ENCODE measurements around the gene PPP2R2C.

GRCh38 chr4:6441202-6441582, 31.2 kb downstream of the PPP2R2C start:
- no peak for TF ChIP-seq CTCF (IDR thresholded peaks at IDR 0.05)
- TF ChIP-seq POLR2A (IDR thresholded peaks at IDR 0.05), result no peak

Measured in heart left ventricle (tissue), 13 donors.